ENCODE results near the gene KLHL30.
"Not testable (repeated sequence)": the region's sequence is repeated elsewhere in the genome, so short reads cannot be mapped to it uniquely, and the experiment has no call there.

KLHL30 gene

DNA sequence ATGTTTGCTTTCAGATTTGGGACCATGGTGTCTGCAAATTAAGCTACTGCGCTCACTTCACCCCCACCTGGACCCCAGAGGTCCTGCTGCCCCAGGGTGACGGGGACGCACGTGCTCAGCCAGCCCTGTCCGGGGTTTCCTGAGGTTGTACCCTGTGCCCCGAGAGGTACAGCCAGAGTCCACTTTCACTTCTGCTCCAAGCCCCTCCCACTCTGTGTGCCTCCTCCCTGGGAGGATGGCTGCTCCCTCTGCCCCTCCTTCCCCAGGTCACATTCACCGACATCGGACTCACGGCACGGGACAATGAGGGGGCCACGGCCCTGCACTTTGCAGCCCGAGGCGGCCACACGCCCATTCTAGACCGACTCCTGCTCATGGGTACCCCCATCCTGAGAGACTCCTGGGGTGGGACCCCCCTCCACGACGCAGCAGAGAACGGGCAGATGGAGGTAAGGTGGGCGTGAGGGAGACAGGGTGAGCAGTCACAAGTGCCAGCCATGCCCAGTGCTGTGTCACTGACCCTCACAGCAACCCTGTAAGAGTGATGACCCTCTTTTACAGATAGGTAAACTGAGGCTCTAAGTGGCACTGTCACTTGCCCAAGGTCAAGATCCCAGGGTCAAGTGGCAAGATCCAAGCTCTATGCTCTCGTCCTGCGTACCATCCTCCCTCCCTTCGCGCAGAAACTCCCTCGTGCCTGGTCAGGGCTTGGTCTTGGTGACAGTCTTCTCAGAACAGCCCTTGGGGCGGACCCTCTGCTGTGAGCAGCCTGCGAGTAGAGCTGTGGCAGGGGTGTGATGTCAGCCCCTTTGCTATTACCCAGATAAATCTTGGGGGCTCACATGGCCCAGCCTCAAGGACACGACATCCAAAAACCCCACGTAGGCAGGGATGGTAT lies 30.7 kb upstream of the KLHL30 start:
- Mint-ChIP-seq H3K27me3 (ENCODE audit: low read depth) (no peaks in the 10 kb centered on the region), H3K4me1 (ENCODE audit: low read depth) (peaks cover 5% of the 10 kb centered on the region), H3K36me3 (ENCODE audit: low read depth) (no peaks in the 10 kb centered on the region), H3K27ac (no peak overlapping the region), H3K9me3 (peaks cover 14% of the 10 kb centered on the region), H3K4me3 (no peak overlapping the region)
- DNase-seq (ENCODE audit: low spot score) = no peak

DNA sequence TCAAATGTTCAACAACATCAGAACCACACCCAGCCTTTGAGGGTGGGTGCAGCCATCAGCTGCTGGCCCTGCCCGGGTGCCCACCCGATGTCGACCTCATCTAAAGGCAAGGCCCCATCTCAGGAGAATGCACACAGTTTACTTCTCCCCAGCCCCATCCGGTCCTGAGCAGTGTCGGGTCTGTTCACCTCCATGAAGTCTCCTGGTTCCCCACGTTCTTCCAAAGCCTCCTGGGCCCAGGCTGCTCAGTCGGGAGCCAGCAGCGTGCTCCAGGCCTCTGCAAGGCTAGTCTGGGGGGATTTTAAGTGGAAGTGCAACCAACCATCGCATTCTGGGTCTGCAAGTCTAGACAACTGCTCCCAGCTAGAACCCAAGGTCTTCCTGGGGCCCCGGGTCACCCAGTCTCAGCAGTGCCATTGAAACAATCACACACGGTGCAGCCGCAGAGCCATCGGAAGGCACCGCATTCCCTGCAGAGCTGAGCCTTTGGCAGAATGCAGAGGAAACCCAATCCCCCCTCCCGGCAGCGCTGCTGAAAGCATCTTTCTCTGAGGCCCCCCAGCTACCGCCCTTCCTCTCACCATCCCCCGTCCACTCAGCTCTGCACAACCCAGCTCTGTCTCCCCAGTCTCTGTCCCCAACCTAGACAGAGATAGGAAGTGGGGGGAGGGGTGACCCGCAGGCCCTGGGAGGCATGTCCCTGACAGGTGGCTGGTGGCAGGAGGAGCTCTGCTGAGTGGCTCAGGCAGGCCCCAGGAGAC lies 29.9 kb upstream of the KLHL30 start:
- Mint-ChIP-seq H3K36me3 (ENCODE audit: low read depth) (no peaks in the 10 kb centered on the region), H3K27me3 (ENCODE audit: low read depth) (no peaks in the 10 kb centered on the region), H3K27ac (no peak overlapping the region), H3K4me3 (no peak overlapping the region), H3K9me3 (peaks cover 22% of the 10 kb centered on the region), H3K4me1 (ENCODE audit: low read depth) (peaks cover 5% of the 10 kb centered on the region)
- DNase-seq (ENCODE audit: low spot score) = no peak

DNA sequence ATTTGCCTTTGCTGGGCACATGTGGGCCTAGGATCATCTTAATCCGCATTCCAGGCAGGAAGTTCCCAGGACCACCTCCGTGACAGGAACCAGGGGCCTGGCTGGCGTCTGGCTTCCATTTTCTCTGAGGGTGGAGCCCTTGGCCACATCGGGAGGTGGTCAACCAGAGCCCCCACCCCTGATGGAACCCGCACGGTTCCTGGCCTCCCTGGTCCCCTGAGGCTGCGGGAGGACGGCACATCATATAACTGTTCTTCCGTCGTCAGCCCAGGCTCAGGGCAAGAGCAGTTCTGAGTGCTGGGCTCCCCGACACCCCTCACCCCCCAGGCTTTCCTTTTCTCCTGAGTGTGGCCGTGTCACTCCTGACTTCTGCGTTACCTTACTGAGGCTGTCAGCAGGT lies 24.9 kb upstream of the KLHL30 start:
- Mint-ChIP-seq H3K4me3 (no peak overlapping the region), H3K27ac (no peak overlapping the region), H3K36me3 (ENCODE audit: low read depth) (no peaks in the 10 kb centered on the region), H3K9me3 (peaks cover 22% of the 10 kb centered on the region), H3K27me3 (ENCODE audit: low read depth) (peaks cover 4% of the 10 kb centered on the region), H3K4me1 (ENCODE audit: low read depth) (peaks cover 5% of the 10 kb centered on the region)
- DNase-seq (ENCODE audit: low spot score) = no peak

DNA sequence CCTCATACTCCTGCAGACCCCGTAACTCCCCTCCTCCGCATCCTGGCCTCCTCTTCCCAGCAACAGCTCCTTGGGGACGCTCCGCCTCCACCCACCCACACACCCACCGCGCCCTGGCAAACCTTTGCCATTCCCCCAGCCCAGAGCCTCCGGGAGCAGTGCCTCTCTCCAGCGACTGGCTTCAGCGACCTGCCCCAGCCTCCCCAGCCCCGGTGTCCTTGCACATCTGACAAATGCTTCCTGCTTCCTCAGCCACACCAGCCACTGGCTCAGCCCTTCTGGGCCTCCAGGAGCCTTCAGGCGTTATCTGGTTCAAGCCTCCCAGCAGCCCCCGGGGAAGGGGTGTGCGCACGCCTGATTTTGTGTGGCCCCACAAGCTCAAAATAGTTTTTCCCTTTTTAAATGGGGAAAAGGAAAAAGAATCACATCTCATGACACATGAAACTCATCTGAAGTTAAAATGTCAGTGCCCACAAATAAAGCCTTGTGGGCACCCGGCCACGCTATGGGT lies 24.1 kb upstream of the KLHL30 start:
- Mint-ChIP-seq H3K4me3 (no peak overlapping the region), H3K27ac (no peak overlapping the region), H3K27me3 (ENCODE audit: low read depth) (peaks cover 4% of the 10 kb centered on the region), H3K36me3 (ENCODE audit: low read depth) (no peaks in the 10 kb centered on the region), H3K9me3 (peaks cover 22% of the 10 kb centered on the region), H3K4me1 (ENCODE audit: low read depth) (no peaks in the 10 kb centered on the region)
- DNase-seq (ENCODE audit: low spot score) = no peak

DNA sequence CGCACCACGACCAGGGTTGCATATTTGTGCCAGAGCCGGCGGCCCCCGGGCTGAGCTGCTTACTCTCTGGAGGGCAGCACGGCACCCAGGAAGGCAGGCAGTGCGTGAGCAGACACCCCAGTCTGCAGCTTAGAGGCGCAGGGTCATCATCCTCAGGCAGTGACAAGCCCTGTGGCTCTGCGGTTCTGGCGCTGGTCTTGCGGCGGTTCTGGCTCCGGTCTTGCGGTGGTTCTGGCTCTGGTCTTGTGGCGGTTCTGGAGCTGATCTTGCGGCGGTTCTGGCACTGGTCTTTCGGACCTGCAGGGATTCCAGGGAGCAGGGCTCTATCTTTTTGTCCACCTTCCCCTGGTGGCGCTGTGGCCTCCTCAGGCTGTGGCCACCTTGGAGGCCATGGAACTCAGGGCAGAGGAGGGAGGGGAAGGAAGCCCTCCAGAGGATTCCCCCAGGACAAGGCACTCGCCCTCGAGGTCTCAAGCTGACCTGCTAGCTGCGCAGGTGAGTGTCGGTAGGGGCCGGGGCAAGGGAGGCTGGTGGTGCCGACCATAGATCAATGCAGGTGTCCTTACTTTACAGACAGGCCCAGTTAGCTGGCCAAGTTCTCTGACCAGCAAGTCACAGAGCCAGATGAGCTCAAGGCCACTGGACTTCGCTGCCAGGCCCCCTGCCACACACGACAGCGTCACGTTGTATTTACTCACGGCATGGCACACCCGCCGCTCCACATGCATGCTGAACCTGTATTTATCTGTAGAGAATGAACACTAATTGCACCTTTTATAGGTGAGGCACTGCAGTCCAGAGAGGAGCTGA lies 23.4 kb upstream of the KLHL30 start:
- Mint-ChIP-seq H3K4me1 (ENCODE audit: low read depth) (no peaks in the 10 kb centered on the region), H3K9me3 (peaks cover 22% of the 10 kb centered on the region), H3K36me3 (ENCODE audit: low read depth) (no peaks in the 10 kb centered on the region), H3K27me3 (ENCODE audit: low read depth) (peaks cover 4% of the 10 kb centered on the region), H3K27ac (no peak overlapping the region), H3K4me3 (no peak overlapping the region)
- DNase-seq (ENCODE audit: low spot score) = no peak

DNA sequence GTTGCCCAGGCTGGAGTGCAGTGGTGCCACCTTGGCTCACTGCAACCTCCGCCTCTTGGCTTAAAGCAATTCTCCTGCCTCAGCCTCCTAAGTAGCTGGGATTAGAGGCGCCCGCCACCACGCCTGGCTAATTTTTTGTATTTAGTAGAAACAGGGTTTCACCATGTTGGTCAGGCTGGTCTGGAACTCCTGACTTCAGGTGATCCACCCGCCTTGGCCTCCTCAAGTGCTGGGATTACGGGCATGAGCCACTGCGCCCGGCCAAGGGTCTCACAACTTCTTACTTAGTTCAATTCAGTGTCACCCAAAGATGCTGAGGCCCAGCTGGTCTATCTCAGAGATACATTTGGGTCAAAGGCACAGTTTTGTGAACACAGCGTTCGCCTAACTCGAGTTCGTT lies 22.8 kb upstream of the KLHL30 start:
- H3K4me1 Mint-ChIP-seq (ENCODE audit: low read depth); H3K4me3 Mint-ChIP-seq; H3K27me3 Mint-ChIP-seq (ENCODE audit: low read depth); DNase-seq (ENCODE audit: low spot score); H3K36me3 Mint-ChIP-seq (ENCODE audit: low read depth); H3K27ac Mint-ChIP-seq: not testable (repeated sequence)
- peaks cover 22% of the 10 kb centered on the region for H3K9me3 Mint-ChIP-seq

DNA sequence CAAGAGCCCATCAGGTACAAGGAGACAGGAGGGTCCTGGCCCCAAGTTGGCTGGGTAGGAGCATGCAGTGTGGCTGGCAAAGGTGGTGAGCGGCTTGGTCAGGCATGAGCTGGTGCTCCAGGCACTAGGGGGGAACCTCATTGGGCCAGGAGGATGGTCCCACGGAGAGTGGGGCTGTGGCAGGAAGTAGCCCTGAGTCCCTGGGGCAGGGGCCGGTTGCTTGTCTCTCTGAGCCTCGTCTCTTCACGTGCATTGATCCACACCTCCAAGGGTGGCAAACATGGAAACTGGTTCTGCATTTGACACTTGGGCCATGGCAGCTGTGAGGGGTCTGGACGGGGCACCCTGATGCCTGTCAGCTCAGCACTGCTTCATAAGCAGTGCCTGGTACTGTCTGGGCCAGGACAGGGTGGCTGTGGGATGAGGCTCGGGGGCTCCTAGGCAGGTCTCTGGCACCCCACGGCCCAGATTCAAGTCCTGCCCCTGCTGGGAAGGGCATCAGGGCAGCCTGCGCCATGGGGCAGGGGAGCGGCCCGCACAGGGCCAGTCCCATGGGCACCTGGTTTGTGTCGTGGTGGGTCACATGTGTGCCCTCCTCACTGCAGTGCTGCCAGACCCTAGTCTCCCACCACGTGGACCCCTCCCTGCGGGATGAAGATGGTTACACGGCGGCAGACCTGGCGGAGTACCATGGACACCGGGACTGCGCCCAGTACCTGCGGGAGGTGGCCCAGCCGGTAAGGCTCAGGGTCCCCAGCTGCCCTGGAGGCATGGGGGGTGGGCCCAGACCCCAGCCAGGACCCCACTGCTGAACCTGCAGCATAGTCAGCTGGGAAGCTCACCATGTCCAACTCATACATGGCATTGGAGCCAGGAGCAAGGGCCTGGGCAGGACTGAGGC lies 21.9 kb upstream of the KLHL30 start:
- Mint-ChIP-seq H3K4me1 (ENCODE audit: low read depth) (no peaks in the 10 kb centered on the region), H3K36me3 (ENCODE audit: low read depth) (no peaks in the 10 kb centered on the region), H3K4me3 (no peak overlapping the region), H3K9me3 (peaks cover 18% of the 10 kb centered on the region), H3K27me3 (ENCODE audit: low read depth) (peaks cover 4% of the 10 kb centered on the region), H3K27ac (no peak overlapping the region)
- DNase-seq (ENCODE audit: low spot score) = no peak

DNA sequence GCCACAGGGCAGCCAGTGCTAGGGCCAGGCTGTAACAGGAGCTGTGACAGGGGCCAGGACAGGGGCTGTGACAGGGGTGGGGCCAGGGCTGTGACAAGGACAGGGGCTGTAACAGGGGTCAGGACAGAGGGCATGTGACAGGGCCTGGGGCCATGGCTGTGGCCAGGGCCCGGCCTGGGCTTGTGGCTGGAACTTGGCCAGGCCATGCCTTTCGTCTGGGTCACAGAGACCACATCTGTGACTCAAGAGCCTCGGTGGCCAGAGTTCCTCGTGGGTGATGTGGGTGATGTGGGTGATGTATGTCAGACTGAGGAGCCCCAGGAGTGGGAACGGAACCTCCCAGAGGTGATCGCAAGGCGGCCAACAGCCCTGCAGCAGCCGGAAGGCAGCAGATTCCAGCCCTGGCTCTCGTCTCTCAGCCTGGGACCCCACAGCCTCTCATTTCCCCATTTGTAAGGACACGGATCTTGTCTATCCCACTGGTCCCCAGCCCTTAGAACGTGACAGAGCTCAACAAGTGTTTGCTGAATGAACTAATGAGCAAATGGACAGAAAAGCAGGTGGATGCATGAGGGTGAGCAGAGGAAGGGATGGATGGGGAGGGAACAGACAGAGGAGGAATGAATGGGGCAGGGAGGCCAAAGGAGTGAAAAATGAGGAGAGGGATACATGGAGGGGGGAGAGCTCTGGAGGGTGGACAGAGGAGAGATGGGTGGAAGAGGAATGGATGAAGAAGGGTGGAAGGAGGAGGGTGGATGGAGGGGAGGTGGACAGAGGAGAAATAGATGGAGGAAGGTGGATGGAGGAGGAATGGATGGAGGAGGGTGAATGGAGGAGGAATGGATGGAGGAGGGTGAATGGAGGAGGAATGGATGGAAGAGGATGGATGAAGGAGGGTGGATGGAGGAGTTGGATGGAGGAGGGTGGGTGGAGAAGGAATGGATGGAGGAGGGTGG lies 21.0 kb upstream of the KLHL30 start:
- no peak for DNase-seq (ENCODE audit: low spot score)
- Mint-ChIP-seq H3K4me3 (no peak overlapping the region), H3K9me3 (peaks cover 11% of the 10 kb centered on the region), H3K27ac (no peak overlapping the region), H3K4me1 (ENCODE audit: low read depth) (no peaks in the 10 kb centered on the region), H3K27me3 (ENCODE audit: low read depth) (peaks cover 4% of the 10 kb centered on the region), H3K36me3 (ENCODE audit: low read depth) (no peaks in the 10 kb centered on the region)

DNA sequence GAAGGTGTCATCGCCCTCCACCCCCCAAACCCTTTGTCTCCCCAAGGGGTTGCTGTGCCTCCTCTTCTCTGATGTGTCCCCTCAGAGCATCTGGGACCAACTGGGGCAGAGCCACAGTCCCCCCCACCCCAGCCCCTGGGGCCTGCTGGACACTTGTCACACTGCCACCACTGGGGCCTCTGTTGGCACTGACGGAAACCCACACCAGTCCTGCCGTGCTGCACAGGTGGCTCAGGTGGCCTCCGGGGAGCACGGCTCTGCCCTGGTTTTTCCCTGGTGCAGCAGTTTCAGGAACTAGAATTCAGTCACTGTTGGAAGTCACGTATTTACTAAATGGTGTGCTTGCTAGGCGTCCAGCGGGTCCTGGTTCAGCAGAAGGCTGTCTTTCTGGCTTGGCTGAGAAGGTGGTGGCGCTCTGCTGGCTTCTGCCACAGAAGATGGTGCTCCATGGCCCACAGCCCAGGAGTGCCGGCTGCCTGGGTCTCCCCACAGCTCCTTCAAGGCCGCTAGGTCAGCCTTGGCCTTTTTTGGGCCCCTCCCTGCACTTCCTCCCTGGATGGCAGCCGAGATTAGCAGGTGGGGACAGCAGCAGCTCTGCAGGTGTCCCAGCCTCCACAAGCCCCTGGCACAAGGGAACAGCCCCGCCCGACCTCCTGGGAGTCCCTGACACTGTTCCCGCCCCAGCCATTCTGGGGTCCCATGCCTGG lies 18.6 kb upstream of the KLHL30 start:
- peaks cover 4% of the 10 kb centered on the region for H3K27me3 Mint-ChIP-seq (ENCODE audit: low read depth)
- no peaks in the 10 kb centered on the region for H3K36me3 Mint-ChIP-seq (ENCODE audit: low read depth)
- H3K4me3 Mint-ChIP-seq = no peak overlapping the region
- no peak for DNase-seq (ENCODE audit: low spot score)
- no peaks in the 10 kb centered on the region for H3K9me3 Mint-ChIP-seq
- H3K4me1 Mint-ChIP-seq (ENCODE audit: low read depth) = no peaks in the 10 kb centered on the region
- H3K27ac Mint-ChIP-seq = no peak overlapping the region

DNA sequence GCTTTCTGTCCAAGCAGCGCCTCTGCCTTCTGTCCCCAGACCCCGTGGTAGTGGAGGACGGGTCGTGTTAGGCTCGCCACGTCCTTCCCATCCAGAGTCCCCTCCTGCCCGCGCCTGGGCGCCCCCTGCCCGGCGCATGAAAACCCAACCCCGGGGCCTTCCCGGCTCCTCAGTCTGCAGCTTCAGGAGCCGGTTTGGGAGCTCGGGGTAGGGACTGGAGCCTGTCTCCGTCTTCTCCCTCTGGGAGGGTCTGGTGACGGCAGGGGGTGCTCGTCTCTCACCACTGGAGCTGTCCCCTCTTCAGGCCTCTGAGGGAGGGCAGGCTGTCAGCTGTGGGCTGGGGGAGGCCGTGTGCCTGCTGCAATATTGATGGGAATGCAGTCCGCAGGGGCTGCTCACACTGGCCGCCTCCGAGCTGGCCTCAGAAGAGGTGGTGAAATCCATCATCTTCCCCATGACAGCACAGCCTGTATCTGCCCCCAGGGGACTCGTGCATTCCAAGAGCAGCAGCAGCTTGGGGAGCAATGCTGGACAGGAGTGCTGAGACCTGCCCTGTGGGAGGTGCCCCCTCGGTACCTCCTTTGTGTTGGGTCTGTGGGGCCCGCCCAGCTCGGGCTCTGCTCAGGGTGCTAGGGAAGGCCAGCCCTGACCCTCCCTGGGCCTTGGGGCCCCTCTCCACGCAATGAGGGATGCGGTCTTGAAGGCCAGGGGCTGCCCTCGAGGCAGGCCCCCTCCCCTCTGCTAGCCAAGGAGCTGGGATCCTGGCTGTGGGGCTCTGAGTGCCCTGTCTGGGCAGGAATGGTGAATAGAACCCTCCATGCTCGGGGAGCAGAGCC lies 17.8 kb upstream of the KLHL30 start:
- no peak for DNase-seq (ENCODE audit: low spot score)
- Mint-ChIP-seq H3K27ac (no peak overlapping the region), H3K4me1 (ENCODE audit: low read depth) (no peaks in the 10 kb centered on the region), H3K27me3 (ENCODE audit: low read depth) (peaks cover 4% of the 10 kb centered on the region), H3K36me3 (ENCODE audit: low read depth) (no peaks in the 10 kb centered on the region), H3K9me3 (no peaks in the 10 kb centered on the region), H3K4me3 (no peak overlapping the region)

DNA sequence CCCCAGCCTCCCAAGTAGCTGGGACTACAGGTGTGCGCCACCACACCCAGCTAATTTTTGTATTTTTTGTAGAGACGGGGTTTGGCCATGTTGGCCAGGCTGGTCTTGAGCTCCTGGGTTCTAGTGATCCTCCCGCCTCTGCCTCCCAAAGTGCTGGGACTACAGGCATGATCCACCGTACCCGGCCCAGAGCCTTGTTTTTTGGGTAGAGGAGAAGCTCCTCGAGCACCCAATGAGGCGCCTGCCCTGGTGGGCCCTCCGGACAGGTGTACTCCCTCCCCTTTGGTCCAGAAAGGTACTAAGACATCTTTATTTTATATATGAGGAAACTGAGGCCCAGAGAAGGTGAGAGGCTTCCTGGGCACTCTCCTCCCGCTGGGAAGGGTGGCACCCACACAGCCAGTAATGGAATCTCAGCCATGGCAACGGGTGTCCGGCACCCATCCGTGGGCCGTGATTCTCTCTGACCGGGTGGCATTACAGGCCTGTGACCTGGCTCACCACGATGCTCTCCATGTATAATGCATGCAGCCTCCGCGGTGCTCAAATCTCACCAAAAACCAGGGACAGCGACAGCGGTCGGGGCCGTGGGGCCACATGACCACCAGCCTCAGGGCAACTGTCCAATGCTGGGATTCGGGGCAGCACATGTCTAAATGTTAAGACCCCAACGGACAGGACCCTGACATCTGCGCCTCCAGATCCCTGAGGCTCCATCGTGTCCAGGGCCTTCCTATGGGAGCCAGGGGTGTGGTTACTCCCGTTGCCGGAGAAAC lies 16.8 kb upstream of the KLHL30 start:
- H3K4me1 Mint-ChIP-seq (ENCODE audit: low read depth) = no peaks in the 10 kb centered on the region

More for the DNA sequence above, 16.8 kb upstream of the KLHL30 start:
- no peaks in the 10 kb centered on the region for H3K36me3 Mint-ChIP-seq (ENCODE audit: low read depth)
- H3K27me3 Mint-ChIP-seq (ENCODE audit: low read depth) = peaks cover 4% of the 10 kb centered on the region
- H3K4me3 Mint-ChIP-seq = no peak overlapping the region
- no peaks in the 10 kb centered on the region for H3K9me3 Mint-ChIP-seq
- no peak overlapping the region for H3K27ac Mint-ChIP-seq
- no peak for DNase-seq (ENCODE audit: low spot score)

Data from T-helper 2 cell treated with Interferon-gamma antibody and Interleukin-4, amounts not matched to agents 5 μg/mL and 100 μg/mL, for 36 hours (primary cell).